ELF-1 (cell line): ENCODE data around the gene PIF1.
A peak's percentile ranks its signal among the peaks of the same experiment; 100 is the strongest.
"Not testable (repeated sequence)": the region's sequence is repeated elsewhere in the genome, so short reads cannot be mapped to it uniquely, and the experiment has no call there.

ENCODE experiments used
- DNase-seq: peaks from one replicate; pipeline ENCODE4 v3.0.0-alpha.2; 2016; ENCODE audit warnings: low read depth, low spot score

The PIF1 gene

DNA sequence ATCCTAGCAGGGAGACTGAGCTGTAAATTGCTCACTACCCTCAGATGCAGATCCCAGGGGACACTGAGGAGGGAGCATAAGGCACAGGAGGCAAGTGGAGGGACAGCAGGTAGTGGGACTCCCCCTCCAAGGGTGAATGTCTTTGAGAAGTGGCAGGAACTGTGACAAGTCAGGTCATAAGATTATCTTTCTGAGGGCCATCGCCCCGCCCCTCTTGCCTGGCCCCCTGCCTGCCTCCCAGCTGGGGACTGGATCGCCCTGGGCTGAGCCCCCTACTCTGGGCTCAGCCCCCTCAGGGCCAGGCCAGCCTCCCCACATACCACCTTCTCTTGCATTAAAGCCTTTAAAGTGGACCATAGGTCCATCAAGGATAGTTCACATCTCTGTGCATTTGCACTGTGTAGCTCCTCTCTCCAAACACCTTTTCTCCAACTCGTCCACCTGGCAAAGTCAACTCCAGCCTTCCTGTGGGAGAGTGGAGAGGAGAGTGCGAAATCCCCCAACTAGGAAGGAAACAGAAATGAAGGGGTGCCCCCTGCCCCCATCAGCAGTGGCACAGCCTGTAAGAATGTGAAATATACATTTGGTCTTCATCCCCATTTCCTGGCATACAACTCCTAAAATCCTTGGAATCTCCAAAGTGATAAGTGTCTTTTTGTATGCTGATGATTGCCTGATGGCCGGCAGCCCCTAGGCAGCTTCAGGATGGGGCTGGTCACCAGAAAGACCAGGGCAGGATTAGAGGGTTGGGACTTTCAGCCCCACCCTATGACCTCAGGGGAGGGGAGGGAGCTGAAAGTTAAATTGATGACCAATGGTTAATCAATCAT is 14.7 kb downstream of the PIF1 start:
- peak; percentile 84 for DNase-seq

DNA sequence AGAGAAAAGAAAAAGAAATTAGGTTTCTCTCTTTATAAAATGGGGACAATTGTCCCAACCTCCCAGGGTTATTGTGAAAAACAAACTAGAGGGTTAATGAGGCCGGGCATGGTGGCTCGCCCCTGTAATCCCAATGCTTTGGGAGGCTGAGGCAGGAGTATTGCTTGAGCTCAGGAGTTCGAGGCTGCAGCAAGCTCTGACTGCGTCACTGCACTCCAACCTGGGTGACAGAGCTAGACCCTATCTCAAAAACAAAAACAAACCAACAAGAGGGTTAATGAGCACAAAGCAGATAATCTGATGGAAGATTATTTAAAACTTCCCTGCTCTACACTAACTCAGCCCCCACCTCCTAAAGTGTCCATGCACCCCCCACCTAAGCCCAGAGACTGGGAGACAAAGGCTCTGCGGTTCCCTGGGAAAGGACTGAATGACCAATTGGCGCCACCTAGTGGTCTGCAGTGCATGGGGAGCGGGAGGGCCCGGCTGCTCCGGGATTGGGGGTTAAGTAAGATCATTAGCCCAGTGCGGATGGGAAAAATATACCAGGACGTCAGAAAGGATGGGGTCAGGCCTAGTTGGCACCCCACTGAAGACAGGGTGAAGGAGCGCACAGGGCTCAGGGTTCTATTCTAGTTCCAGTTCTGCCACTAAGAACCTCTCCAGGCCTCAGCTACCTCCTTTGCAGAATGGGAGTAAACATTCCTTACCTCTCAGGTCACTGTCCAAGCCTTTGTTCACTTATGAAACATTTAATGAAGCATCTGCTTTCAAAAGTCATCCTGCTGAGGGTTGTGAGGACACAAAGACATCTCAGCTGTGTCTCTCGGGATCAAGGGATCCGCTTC is 15.6 kb downstream of the PIF1 start:
- peak; percentile 94 for DNase-seq

DNA sequence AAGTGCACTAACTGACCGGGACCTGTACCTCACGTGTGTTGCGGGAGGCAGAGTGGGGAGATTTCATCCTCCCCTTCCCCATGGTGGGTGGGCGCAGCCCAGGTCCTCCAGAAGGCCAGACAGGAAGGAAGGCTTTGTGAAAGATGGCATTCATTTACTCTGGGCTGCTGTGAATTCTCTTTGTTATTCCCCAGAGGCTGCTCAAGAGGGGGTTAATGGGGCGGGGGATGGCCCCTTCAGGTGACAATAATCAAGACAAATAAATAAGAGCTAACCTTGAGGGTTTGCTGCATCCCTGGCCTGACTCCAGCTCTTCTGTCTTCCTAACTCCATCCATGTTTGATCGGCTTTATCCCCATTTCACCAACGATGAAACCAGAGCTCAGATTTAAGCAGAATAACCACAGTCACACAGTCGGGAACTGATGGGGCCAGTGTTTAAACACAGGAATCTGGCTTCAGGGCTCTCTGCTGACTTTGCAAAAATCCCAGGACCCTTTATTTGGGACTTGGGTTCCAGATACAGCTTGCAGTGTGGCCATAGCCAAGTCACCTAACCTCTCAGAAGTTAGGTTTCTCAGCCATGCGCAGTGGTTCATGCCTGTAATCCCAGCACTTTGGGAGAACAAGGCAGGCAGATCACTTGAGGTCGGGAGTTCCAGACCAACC is 16.5 kb downstream of the PIF1 start:
- peak; percentile 73 for DNase-seq

DNA sequence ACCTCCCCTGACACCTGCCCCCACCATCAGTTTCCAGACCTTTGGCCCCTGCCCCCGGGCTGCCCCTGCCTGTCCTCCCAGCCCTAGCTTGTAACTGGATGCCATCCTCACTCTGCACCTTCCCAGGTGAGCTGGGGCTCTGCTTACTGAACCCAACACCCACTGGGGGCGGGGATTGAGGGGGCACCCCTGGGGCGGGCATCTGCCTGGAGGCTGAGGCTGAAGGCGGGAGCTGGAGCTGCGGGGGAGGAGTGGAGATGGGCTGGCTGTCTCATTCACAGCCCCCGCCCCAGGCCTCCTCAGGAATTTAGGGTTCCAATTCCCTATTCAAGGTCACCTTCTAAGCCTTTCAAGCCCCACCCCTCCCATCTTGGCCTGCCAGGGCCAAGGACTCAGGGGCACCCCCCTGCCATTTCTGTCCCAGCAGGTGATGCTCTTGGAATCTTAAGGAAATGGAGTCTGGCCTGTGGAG is 17.7 kb downstream of the PIF1 start:
- DNase-seq: peak; percentile 51

DNA sequence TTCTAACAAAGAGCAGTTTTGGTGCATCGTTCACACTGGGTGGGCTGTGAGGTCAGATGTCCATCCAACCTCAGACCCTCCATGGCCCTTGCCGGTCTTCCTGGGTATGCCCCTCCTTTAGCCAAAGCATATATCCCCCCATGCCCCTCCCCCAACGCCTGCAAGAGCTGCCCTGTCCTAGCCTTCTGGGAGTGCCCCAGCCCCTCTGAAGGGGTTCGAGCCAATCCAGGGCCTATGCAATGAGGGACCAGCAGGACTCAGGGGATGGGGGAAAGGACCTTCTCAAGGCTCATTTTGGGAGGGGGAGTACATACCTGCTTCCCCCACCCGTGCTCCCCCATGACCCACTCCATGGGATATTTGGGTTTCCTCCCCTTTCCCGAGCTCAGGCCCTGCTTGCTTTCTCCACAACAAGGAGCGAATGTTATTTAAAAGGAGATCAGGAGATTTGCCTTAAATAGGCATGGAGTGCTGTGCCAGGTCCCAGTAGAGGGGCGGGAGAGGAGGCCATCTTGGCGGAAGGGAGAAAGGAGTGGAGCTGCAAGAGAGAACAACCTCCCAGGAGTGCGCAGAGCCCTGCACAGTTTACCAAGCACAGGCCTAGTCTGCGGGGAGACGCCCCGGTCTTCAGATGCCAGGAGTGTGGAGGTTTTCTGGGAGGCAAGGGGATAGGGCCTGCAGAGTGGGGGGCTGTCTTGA is 18.2 kb downstream of the PIF1 start:
- peak; percentile 36 for DNase-seq

DNA sequence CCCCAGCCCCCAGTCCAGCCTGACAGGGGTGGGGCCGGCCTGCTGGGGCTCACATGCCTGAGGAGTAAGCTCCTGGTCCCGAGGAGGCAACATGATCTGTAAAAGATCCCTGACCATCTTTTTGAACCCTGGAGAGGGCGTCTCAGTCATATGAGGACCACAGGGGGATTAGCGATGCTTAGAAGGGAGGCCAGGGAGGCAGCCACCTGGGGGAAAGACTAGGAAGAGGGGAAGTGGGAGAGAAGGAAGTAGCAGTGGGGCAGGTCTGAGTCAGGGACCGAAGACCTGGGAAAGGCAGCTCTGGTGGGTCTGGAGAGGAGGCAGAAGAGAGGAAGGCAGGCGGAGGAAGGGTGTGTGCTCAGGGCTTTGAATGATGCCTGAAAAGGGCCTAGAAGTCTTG is 18.9 kb downstream of the PIF1 start:
- peak; percentile 48 for DNase-seq

DNA sequence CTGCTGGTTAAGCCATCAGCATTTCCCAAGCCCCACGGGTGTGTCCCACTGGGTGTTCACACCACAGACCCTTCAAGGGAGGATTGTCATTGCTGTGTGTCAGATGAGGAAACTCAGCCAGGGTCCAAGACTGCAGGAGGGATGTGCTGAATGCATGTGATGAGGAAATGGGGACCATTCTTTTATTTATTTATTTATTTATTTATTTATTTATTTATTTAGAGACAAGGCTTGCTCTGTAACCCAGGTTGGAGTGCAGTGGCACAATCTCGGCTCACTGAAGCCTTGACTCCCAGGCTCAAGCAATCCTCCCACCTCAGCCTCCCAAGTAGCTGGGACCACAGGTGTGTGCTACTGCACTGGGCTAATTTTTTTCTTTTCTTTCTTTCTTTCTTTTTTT is 20.8 kb downstream of the PIF1 start:
- no peak for DNase-seq

DNA sequence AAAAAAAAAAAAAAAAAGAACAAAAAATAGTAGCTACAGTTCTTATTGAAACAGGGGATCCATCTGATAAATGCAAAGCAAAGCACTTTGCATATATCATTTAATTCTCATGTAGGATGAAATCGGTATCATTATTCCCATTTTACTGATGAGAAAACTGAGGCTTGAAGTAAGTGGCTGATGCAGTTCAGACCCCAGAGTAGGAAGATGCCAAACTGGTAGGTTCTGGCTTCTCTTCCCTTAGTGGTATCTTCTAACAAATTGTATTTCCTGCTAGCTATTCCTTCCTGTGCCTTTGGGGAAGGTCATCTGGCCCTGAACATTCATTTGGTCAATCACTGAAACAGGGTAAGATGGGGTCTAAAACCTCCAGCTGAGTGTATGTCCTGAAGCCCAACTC is 21.9 kb downstream of the PIF1 start:
- no peak for DNase-seq

DNA sequence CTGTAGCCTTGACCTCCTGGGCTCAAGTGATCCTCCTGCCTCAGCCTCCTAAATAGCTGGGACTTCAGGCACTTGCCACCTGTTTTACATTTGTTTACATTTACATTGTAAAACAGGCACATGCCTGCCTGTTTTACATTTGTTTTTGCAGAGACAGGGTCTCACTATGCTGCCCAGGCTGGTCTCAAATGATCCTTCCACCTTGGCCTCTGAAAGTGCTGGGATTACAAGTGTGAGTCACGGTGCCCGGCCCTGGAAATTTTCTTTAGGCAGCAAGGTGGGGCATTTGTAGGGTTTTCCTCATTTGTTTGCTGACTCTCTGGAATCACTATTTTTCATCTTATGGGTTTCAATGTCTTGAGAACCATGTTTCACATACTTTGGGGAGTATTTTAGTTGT is 25.0 kb downstream of the PIF1 start:
- DNase-seq: no peak

DNA sequence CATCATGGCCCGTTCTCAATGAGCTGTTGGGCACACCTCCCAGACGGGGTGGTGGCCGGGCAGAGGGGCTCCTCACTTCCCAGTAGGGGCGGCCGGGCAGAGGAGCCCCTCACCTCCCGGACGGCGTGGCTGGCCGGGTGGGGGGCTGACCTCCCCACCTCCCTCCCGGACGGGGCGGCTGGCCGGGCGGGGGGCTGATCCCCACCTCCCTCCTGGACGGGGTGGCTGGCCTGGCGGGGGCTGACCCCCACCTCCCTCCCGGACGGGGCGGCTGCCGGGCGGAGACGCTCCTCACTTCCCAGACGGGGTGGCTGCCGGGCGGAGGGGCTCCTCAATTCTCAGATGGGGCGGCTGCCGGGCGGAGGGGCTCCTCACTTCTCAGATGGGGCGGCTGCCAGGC is 26.5 kb downstream of the PIF1 start:
- DNase-seq: not testable (repeated sequence)

DNA sequence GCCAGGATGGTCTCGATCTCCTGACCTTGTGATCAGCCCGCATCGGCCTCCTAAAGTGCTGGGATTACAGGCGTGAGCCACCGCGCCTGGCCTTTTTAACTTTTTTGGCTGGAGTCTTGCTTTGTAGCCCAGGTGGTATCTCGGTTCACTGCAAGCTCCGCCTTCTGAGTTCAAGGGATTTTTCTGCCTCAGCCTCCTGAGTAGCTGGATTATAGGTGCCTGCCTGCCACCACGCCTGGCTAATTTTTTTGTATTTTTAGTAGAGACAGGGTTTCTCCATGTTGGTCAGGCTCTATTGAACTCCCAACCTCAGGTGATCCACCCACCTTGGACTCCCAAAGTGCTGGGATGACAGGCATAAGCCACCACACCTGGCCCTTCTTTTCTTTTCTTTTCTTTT is 29.5 kb downstream of the PIF1 start:
- DNase-seq: not testable (repeated sequence)

DNA sequence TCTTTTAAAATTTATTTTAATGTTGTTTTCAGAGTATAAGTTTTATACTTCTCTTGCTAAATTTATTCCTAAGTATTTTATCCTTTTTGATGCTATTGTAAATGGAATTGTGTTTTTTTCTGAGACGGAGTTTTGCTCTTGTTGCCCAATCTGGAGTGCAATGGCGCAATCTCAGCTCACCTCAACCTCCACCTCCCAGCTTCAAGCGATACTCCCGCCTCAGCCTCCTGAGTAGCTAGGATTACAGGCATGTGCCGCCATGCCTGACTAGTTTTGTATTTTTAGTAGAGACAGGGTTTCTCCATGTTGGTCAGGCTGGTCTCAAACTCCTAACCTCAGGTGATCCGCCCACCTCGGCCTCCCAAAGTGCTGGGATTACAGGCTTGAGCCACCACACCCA is 30.1 kb downstream of the PIF1 start:
- DNase-seq: not testable (repeated sequence)

DNA sequence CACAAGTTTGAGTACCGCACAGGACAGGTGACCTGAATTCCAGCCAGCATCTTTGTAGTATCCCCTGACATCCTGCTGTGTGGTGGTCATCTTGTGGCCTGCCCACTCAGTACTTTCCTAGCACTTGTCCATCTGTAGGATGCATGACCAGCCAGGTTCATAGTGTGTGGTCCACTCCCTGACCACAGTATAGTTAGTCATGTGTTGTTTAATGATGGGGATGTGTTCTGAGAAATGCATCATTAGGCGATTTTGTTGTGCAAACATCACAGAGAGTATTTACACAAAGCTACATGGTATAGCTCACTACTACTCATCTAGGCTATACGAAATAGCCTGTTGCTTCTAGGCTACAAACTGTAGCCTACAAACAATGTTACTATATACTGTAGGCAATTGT is 33.2 kb downstream of the PIF1 start:
- DNase-seq: no peak

DNA sequence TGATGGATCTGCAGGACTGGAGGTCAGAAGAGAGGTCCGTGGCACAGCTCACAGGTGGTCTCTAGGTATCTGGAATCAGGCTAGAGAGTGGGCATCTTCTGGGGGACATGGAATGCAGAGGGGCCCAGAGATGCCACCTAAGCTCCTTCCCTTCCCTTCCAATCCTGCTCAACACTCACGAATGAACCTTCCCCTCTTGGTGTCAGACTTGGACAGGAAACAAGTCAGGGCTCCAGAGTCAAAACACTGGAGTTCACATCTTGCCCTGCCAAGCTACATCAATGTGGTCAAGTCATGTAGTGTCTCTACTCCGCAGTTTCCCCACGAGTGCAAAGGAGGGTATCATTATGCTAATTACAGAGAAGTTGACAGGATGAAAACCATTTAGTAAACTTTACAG is 34.0 kb downstream of the PIF1 start:
- no peak for DNase-seq

DNA sequence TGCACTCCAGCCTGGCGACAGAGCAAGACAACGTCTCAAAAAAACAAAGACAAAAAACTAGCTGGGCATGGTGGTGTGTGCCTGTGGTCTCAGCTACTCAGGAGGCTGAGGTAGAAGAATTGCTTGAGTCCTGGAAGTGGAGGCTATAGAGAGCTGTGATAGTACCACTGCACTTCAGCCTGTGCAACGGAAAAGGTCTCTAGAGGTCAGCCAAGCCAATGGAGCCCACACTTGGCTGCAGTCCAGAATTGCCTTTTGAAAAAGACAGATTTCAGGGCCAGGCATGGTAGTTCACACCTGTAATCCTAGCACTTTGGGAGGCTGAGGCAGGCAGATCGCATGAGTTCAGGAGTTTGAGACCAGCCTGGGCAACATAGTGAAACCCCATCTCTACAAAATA is 41.7 kb downstream of the PIF1 start:
- no peak for DNase-seq

DNA sequence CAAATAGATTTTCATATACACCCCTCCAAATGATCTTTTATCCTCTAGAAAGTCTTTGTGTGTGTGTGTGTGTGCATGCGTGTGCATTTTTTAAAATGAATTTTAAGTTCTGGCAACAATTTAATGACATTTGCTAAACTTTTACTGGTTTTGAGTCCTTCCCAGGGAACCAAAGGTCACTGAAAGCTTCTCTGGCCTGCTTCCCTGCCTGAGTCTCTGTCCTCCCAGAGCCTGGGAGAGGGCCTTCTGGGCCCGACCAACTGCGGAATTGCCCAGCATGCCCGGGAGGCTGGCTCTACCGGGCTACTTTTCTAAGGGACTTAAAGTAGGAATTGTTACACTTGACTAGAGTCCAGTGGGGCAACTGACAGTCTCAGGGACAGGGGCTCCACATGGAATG is 42.7 kb downstream of the PIF1 start:
- no peak for DNase-seq

DNA sequence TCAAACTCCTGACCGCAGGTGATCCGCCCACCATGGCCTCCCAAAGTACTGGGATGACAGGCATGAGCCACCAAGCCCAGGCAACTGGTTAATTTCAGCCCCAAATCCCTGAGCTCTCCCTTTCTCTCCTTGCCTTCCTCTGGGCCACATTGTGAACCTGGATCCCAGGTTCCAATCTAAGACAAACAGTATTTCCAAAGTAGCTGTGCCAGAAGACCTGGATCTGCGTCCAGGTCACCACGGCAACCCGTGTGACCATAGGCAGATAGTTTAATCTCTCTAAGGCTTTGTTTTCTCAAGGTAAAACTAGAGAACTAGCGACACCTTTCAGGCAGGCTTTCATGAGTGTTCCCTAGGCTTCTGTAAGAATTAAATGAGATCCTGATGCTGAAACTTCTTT is 44.1 kb downstream of the PIF1 start:
- DNase-seq: no peak

DNA sequence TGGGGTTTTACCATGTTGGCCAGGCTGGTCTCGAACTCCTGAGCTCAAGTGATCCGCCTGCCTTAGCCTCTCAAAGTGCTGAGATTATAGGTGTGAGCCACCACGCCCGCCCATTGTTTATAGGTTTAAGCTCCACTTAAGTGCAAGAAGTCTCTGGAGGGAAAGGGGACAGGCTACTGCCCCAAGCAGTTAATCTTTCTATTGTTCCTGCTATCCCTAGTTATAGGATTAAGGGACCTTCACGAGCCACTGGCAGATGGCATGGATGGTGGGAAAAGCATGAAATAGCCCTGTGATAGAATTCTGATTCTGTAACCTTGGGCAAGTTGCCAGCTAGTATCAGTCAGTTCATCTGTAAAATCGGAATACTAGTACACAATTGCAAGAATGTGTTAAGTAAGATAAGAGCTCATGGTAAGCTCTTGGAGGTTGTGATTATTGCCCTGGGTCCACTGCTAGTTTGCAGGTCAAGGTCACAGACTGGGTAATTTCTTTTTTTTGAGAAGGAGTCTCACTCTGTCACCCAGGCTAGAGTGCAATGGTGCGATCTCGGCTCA is 44.8 kb downstream of the PIF1 start:
- no peak for DNase-seq

DNA sequence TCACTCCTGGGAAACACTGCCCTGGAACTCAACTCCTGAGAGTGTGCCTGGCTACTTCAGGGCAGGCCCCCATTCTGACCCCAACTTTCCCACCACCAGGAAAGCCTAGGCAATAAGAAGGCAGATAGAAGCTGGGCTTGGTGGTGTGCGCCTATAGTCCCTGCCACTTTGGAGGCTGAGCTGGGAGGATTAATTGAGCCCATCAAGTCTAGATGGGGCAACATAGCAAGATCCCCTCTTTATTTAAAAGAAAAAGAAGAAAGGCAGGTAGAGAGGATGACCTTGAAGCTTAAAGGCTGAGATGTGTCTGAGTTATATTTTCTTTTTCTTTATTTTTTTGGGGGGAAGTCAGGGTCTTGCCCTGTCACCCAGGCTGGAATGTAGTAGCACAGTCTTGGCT is 45.8 kb downstream of the PIF1 start:
- DNase-seq: no peak

DNA sequence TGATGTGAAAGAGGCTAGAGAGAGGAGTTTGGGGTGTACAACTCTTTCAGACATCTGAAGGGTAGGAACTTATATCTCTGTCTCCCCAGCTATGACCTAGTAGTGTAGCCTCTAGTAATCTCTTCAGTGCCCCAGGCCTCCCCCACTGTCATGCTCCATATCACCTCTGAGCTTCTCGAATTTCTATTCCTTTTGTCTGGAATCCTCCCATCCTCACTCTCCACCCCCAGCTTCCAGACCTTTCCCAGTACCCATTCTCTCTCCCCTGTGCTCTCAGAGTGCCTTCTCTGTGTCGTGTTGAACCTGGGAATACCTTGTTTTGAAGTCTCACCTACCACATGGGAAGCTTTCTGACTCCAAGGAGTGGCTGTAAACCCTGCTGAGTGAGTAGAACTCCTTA is 46.4 kb downstream of the PIF1 start:
- no peak for DNase-seq

DNA sequence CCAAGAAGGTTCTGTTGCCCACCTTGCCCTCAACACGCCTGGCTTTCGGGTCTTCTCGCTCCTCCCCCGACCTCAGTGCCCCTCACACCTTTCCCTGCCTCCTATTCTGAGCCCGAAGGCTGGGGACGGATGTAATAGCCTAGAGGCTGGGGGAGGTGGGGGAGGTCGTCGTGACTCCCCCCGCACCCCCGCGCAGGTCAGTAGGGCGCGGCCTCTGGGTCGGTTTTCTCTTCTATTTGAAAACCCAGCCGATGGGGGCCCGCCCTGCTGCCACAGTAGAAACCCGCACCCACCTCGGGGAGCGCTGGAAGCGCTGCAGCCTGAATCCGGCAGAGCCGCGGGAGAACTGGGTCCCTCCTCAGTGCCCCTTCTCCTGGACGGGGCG is 49.1 kb downstream of the PIF1 start:
- peak; percentile 44 for DNase-seq
